Measurements from ENCODE around the gene BATF3. TPM values are rescaled to one million over a fixed set of nuclear protein-coding genes. Genes with fewer than 3 reads are reported as not detected.

Gene BATF3
- total and polyA plus RNA-seq, 8 donors = 1.1 to 6.9 (median 4.1) TPM; not detected in 3

GRCh38 chr1:212651977-212652376, 47.7 kb downstream of the BATF3 start:
- H3K27me3 ChIP-seq = no peaks in the 10 kb centered on the region
- DNase-seq = no peak
- 90 to 97% (median 95%) methylated on average over 3 of the region's 3 CpGs for WGBS, 5 donors
- TF ChIP-seq CTCF (IDR thresholded peaks at IDR 0.05) (no peak), POLR2A (IDR thresholded peaks at IDR 0.05) (no peak), POLR2AphosphoS5 (IDR thresholded peaks at IDR 0.05) (no peak), EP300 (IDR thresholded peaks at IDR 0.05) (no peak)
- H3K9me3 ChIP-seq = no peaks in the 10 kb centered on the region
- no peak overlapping the region for H3K4me3 ChIP-seq
- no peaks in the 10 kb centered on the region for H3K36me3 ChIP-seq
- no peak overlapping the region for H3K27ac ChIP-seq
- H3K4me1 ChIP-seq = no peaks in the 10 kb centered on the region
- intact Hi-C loops (cut with DNase I; ENCODE audit: low total_unique reads) = no loop called here

- intact Hi-C loops (cut with DNase I; ENCODE audit: low total_unique reads) = no loop called here
- WGBS, 5 donors = 78 to 92% (median 84%) methylated on average over 4 of the region's 4 CpGs
- no peak for TF ChIP-seq POLR2AphosphoS5 (IDR thresholded peaks at IDR 0.05)
- Histone ChIP-seq H3K27ac (no peak overlapping the region), H3K4me3 (no peak overlapping the region), H3K9me3 (no peaks in the 10 kb centered on the region), H3K36me3 (no peaks in the 10 kb centered on the region), H3K27me3 (no peaks in the 10 kb centered on the region), H3K4me1 (no peaks in the 10 kb centered on the region)
- no peak for DNase-seq
Measured at GRCh38 chr1:212651521-212651920, 48.1 kb downstream of the BATF3 start.

GRCh38 chr1:212650228-212650627, 49.4 kb downstream of the BATF3 start:
- TF ChIP-seq CTCF (IDR thresholded peaks at IDR 0.05) = no peak
- TF ChIP-seq POLR2A (IDR thresholded peaks at IDR 0.05) = no peak
- TF ChIP-seq EP300 (IDR thresholded peaks at IDR 0.05) = no peak
- no peak for TF ChIP-seq POLR2AphosphoS5 (IDR thresholded peaks at IDR 0.05)
- no peaks in the 10 kb centered on the region for H3K4me1 ChIP-seq
- H3K27me3 ChIP-seq = no peaks in the 10 kb centered on the region
- no peak overlapping the region for H3K4me3 ChIP-seq
- no peaks in the 10 kb centered on the region for H3K36me3 ChIP-seq
- 7 to 33% (median 31%) methylated on average over 3 of the region's 3 CpGs for WGBS, 5 donors
- no peak overlapping the region for H3K27ac ChIP-seq
- intact Hi-C loops (cut with DNase I; ENCODE audit: low total_unique reads) = no loop called here
- DNase-seq = no peak
- no peaks in the 10 kb centered on the region for H3K9me3 ChIP-seq

- H3K36me3 ChIP-seq = no peaks in the 10 kb centered on the region
- no peak overlapping the region for H3K4me3 ChIP-seq
- intact Hi-C loops (cut with DNase I; ENCODE audit: low total_unique reads) = no loop called here
- TF ChIP-seq POLR2A (IDR thresholded peaks at IDR 0.05) (no peak), POLR2AphosphoS5 (IDR thresholded peaks at IDR 0.05) (no peak), CTCF (IDR thresholded peaks at IDR 0.05) (no peak), EP300 (IDR thresholded peaks at IDR 0.05) (no peak)
- H3K27ac ChIP-seq = no peak overlapping the region
- no peaks in the 10 kb centered on the region for H3K4me1 ChIP-seq
- no peaks in the 10 kb centered on the region for H3K27me3 ChIP-seq
- H3K9me3 ChIP-seq = no peaks in the 10 kb centered on the region
- 68 to 86% (median 81%) methylated on average over 2 of the region's 2 CpGs for WGBS, 5 donors
- DNase-seq = no peak
Measured at GRCh38 chr1:212649020-212649419, 50.6 kb downstream of the BATF3 start.

- Histone ChIP-seq H3K9me3 (no peaks in the 10 kb centered on the region), H3K27me3 (no peaks in the 10 kb centered on the region), H3K27ac (no peak overlapping the region), H3K36me3 (no peaks in the 10 kb centered on the region), H3K4me1 (no peaks in the 10 kb centered on the region), H3K4me3 (no peak overlapping the region)
- DNase-seq = no peak
- intact Hi-C loops (cut with DNase I; ENCODE audit: low total_unique reads) = no loop called here
- 79 to 87% (median 81%) methylated on average over 3 of the region's 3 CpGs for WGBS, 5 donors
- TF ChIP-seq CTCF (IDR thresholded peaks at IDR 0.05) = no peak
- TF ChIP-seq POLR2AphosphoS5 (IDR thresholded peaks at IDR 0.05) = no peak
- TF ChIP-seq POLR2A (IDR thresholded peaks at IDR 0.05) = no peak
- no peak for TF ChIP-seq EP300 (IDR thresholded peaks at IDR 0.05)
Measured at GRCh38 chr1:212648431-212648830, 51.2 kb downstream of the BATF3 start.
